Measurements from ENCODE around the gene CEP295NL. TPM values are rescaled to one million over a fixed set of nuclear protein-coding genes. Genes with fewer than 3 reads are reported as not detected.

The CEP295NL gene
- total RNA-seq, 1 experiment from 2014 or later, result 1.9 TPM

DNA sequence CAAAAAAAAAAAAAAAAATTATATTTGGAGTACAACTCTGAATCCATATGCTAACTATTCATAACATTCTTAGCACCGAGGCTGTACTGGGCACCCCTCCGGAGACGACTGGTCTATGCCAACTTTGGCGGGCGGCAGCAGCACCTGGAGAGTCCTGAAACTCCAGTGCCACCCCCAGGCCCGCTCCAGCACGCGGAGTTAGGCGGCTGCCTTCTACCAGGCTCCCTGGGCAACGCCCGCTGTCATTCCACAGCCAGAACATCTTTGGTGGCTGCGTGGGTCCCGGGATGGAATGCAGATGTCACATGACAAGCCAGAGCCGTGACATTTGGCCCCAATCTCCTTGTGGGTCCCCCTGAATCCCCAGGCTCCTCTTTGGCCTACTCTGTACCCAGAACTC lies 16.0 kb upstream of the CEP295NL start:
- DNase-seq (ENCODE audit: low read depth, low spot score) (no peak), ATAC-seq (no peak)
- H3K79me2 ChIP-seq (ENCODE audit: insufficient read depth, low read length), result peaks cover 57% of the 10 kb centered on the region; the same call in 1 of the 2 replicates
- POLR2A ChIA-PET, result no interaction called here
- H3K27me3 ChIP-seq (ENCODE audit: insufficient read depth, low read length), result no peaks in the 10 kb centered on the region
- TF ChIP-seq FOSL1 (IDR thresholded peaks at IDR 0.05; ENCODE audit: low read depth) (no peak), SIN3A (IDR thresholded peaks at IDR 0.05; ENCODE audit: low read depth) (no peak), TCF7L2 (IDR thresholded peaks at IDR 0.05; ENCODE audit: borderline replicate concordance, extremely low read depth, insufficient read depth, insufficient read length) (no peak), ZNF274 (IDR thresholded peaks at IDR 0.05; ENCODE audit: low read depth, low read length) (no peak), POLR2AphosphoS5 (IDR thresholded peaks at IDR 0.05; ENCODE audit: low read depth, low read length) (no peak), YY1 (IDR thresholded peaks at IDR 0.05; ENCODE audit: extremely low read depth, insufficient replicate concordance, low read depth, low read length) (no peak), POLR2A (IDR thresholded peaks at IDR 0.05; ENCODE audit: borderline replicate concordance, extremely low read depth, insufficient read depth, insufficient read length) (no peak), ELF1 (IDR thresholded peaks at IDR 0.05; ENCODE audit: borderline replicate concordance, low read depth) (no peak), RAD21 (IDR thresholded peaks at IDR 0.05; ENCODE audit: low read depth) (no peak), CEBPB (IDR thresholded peaks at IDR 0.05; ENCODE audit: low read depth) (no peak), SRF (IDR thresholded peaks at IDR 0.05; ENCODE audit: low read depth) (no peak), ZFX (IDR thresholded peaks at IDR 0.05) (no peak), SP1 (IDR thresholded peaks at IDR 0.05; ENCODE audit: low read depth) (no peak)
- TF ChIP-seq, protein P1, sequence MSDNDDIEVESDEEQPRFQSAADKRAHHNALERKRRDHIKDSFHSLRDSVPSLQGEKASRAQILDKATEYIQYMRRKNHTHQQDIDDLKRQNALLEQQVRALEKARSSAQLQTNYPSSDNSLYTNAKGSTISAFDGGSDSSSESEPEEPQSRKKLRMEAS (IDR thresholded peaks at IDR 0.05), result no peak
- TF ChIP-seq, protein P2, sequence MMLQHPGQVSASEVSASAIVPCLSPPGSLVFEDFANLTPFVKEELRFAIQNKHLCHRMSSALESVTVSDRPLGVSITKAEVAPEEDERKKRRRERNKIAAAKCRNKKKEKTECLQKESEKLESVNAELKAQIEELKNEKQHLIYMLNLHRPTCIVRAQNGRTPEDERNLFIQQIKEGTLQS (IDR thresholded peaks at IDR 0.05), result no peak
- no peak overlapping the region for H3K9ac ChIP-seq (ENCODE audit: low read length)
- RAD21 ChIA-PET (ENCODE audit: low non-redundant PET in 1 of 2, low total read pairs in 2 of 2, uncharacterized antibody in 2 of 2, unreplicated experiment in 2 of 2), result no interaction called here
- peaks cover 22 to 51% of the 10 kb centered on the region in 2 experiments for H3K4me1 ChIP-seq (ENCODE audit: control insufficient read depth in 1 of 2, insufficient read depth in 2 of 2, low read length in 2 of 2)
- no peak overlapping the region for H3K27ac ChIP-seq (ENCODE audit: low read depth, low read length)
- no peak overlapping the region for H3K4me3 ChIP-seq (replicated peaks in 1 of 2; ENCODE audit: low read depth in 1 of 2, low read length in 2 of 2)
- no peaks in the 10 kb centered on the region for H3K9me2 ChIP-seq (ENCODE audit: insufficient read depth)
- no peak overlapping the region for H2AFZ ChIP-seq (ENCODE audit: low read depth, low read length, poor library complexity, severe bottlenecking)
- H3K36me3 ChIP-seq (ENCODE audit: control insufficient read depth in 1 of 2, insufficient read depth in 2 of 2, low read length in 2 of 2), result peaks cover 0 to 5% of the 10 kb centered on the region in 2 experiments; a peak in 2 of 4 replicates
- H3K4me2 ChIP-seq (ENCODE audit: low read length), result no peak overlapping the region
- H4K20me1 ChIP-seq (ENCODE audit: insufficient read depth), result no peaks in the 10 kb centered on the region
- intact Hi-C loops (cut with micrococcal nuclease), result no loop called here
- H3K9me3 ChIP-seq (ENCODE audit: control insufficient read depth in 1 of 2, insufficient read depth in 1 of 2, low read depth in 1 of 2, low read length in 2 of 2), result no peaks in the 10 kb centered on the region
- no TSS peak for BruUV-seq (replicated peaks)
- CTCF ChIA-PET, result no interaction called here

All from HCT116 (cell line).